Measurements from ENCODE around the gene IL10RB. TPM values are rescaled to one million over a fixed set of nuclear protein-coding genes. Genes with fewer than 3 reads are reported as not detected.
A peak's percentile ranks its signal among the peaks of the same experiment; 100 is the strongest.

The IL10RB gene
- total and polyA plus RNA-seq, 10 of the 15 experiments (the other 5 are each of a cell fraction or from before 2014, with no cell fraction given): 15.0 to 55.1 (median 34.9) TPM

DNA sequence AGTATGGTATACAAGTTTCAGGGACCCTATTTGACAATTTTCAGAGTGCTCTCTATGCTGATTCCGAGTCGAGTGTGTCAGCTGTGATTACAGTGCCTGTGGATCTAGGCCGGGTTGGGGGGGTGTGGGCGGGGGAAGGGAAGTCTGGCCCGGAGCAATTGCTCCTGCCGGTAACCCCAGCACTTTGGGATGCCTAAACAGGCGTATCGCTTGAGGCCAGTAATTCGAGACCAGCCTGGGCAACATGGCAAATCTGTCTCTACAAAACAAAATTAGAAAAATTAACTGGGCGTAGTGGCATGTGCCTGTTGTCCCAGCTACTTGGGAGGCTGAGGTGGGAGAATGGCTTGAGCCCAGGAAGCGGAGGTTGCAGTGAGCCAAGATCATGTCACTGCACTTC, 1.6 kb upstream of the IL10RB start:
- intact Hi-C loops (cut with micrococcal nuclease; ENCODE audit: unreplicated experiment) (loop anchor here (2.0 kb wide), 1 partner anchor 60 kb away; no protein-coding TSS in a partner anchor), in situ Hi-C loops (cut with MboI) (loop anchor here (25.0 kb wide), 1 partner anchor 1598 kb away; no protein-coding TSS in a partner anchor)
- Histone ChIP-seq H3K79me2 (ENCODE audit: control insufficient read depth, insufficient read depth, low read length) (peaks cover 29% of the 10 kb centered on the region), H3K27ac (ENCODE audit: control insufficient read depth, insufficient read depth) (no peak overlapping the region), H3K4me3 (no peak overlapping the region), H3K4me2 (ENCODE audit: control insufficient read depth, insufficient read depth) (peak overlapping the region; percentile 28; the same call in 1 of the 2 replicates), H3K36me3 (ENCODE audit: control insufficient read depth in 2 of 2, insufficient read depth in 2 of 2, low read length in 1 of 2) (peaks cover 4 to 10% of the 10 kb centered on the region in 2 experiments), H3K4me1 (ENCODE audit: control insufficient read depth, insufficient read depth, low read length) (peaks cover 23% of the 10 kb centered on the region), H3K9me3 (replicated peaks; ENCODE audit: control insufficient read depth, insufficient read depth, low read length) (no peaks in the 10 kb centered on the region), H3K27me3 (replicated peaks in 1 of 2; ENCODE audit: control insufficient read depth in 2 of 2, insufficient read depth in 2 of 2, low read length in 1 of 2) (no peaks in the 10 kb centered on the region), H3K9ac (ENCODE audit: control insufficient read depth, insufficient read depth, low read length) (no peak overlapping the region), H2AFZ (ENCODE audit: control insufficient read depth, low read depth, low read length) (no peak overlapping the region), H4K20me1 (ENCODE audit: control insufficient read depth, insufficient read depth) (no peaks in the 10 kb centered on the region)
- FAIRE-seq: no peak
- BruUV-seq (replicated peaks): no TSS peak
- WGBS (ENCODE audit: insufficient coverage, insufficient replicate concordance, low lambda C conversion rate, missing lambda C conversion rate): 95% methylated on average over 11 of the region's 11 CpGs
- DNase-seq (ENCODE audit: low read depth, low spot score): no peak
- no peak for ATAC-seq
- RAD21 ChIA-PET (ENCODE audit: unreplicated experiment): interaction anchor here (2.4 kb wide), 1 partner anchor 60 kb away, joined by 14 read pairs; no protein-coding TSS in a partner anchor
- SMC1A ChIA-PET (ENCODE audit: uncharacterized antibody, unreplicated experiment): interaction anchor here (1.2 to 6.7 kb wide), 4 partner anchors 27 to 97 kb away, joined by 3 to 92 read pairs (median 6); no protein-coding TSS in a partner anchor
- TF ChIP-seq GATAD2B (conservative IDR thresholded peaks at IDR 0.05; ENCODE audit: low read depth) (no peak), EGR1 (IDR thresholded peaks at IDR 0.05; ENCODE audit: borderline replicate concordance in 1 of 2, low read depth in 2 of 2, low read length in 2 of 2) (no peak), RAD51 (IDR thresholded peaks at IDR 0.05) (no peak), POLR2A (IDR thresholded peaks at IDR 0.05; ENCODE audit: low read depth, low read length) (0 out of 2 replicates have a peak, but pooled peaks have one; percentile 7), MYC (IDR thresholded peaks at IDR 0.05; ENCODE audit: insufficient read depth, insufficient read length, insufficient replicate concordance, low read length, severe bottlenecking) (no peak), MYB (IDR thresholded peaks at IDR 0.05; ENCODE audit: borderline replicate concordance, low read depth, low read length) (no peak), PAX8 (IDR thresholded peaks at IDR 0.05) (no peak), SUPT20H (IDR thresholded peaks at IDR 0.05; ENCODE audit: borderline replicate concordance, control insufficient read depth, low read depth, low read length) (no peak), RBBP5 (conservative IDR thresholded peaks at IDR 0.05) (no peak), NR2C1 (IDR thresholded peaks at IDR 0.05) (no peak), NFIC (IDR thresholded peaks at IDR 0.05; ENCODE audit: low read depth, low read length) (no peak), POLR2AphosphoS5 (IDR thresholded peaks at IDR 0.05; ENCODE audit: low read length) (peak; percentile 55), NR2F1 (conservative IDR thresholded peaks at IDR 0.05) (no peak)
- TF ChIP-seq, protein P1, sequence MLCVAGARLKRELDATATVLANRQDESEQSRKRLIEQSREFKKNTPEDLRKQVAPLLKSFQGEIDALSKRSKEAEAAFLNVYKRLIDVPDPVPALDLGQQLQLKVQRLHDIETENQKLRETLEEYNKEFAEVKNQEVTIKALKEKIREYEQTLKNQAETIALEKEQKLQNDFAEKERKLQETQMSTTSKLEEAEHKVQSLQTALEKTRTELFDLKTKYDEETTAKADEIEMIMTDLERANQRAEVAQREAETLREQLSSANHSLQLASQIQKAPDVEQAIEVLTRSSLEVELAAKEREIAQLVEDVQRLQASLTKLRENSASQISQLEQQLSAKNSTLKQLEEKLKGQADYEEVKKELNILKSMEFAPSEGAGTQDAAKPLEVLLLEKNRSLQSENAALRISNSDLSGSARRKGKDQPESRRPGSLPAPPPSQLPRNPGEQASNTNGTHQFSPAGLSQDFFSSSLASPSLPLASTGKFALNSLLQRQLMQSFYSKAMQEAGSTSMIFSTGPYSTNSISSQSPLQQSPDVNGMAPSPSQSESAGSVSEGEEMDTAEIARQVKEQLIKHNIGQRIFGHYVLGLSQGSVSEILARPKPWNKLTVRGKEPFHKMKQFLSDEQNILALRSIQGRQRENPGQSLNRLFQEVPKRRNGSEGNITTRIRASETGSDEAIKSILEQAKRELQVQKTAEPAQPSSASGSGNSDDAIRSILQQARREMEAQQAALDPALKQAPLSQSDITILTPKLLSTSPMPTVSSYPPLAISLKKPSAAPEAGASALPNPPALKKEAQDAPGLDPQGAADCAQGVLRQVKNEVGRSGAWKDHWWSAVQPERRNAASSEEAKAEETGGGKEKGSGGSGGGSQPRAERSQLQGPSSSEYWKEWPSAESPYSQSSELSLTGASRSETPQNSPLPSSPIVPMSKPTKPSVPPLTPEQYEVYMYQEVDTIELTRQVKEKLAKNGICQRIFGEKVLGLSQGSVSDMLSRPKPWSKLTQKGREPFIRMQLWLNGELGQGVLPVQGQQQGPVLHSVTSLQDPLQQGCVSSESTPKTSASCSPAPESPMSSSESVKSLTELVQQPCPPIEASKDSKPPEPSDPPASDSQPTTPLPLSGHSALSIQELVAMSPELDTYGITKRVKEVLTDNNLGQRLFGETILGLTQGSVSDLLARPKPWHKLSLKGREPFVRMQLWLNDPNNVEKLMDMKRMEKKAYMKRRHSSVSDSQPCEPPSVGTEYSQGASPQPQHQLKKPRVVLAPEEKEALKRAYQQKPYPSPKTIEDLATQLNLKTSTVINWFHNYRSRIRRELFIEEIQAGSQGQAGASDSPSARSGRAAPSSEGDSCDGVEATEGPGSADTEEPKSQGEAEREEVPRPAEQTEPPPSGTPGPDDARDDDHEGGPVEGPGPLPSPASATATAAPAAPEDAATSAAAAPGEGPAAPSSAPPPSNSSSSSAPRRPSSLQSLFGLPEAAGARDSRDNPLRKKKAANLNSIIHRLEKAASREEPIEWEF (IDR thresholded peaks at IDR 0.05; ENCODE audit: insufficient replicate concordance, low read depth, low read length): no peak
- TF ChIP-seq, protein P2, sequence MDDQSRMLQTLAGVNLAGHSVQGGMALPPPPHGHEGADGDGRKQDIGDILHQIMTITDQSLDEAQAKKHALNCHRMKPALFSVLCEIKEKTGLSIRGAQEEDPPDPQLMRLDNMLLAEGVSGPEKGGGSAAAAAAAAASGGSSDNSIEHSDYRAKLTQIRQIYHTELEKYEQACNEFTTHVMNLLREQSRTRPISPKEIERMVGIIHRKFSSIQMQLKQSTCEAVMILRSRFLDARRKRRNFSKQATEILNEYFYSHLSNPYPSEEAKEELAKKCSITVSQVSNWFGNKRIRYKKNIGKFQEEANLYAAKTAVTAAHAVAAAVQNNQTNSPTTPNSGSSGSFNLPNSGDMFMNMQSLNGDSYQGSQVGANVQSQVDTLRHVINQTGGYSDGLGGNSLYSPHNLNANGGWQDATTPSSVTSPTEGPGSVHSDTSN (IDR thresholded peaks at IDR 0.05; ENCODE audit: insufficient replicate concordance, low read depth, low read length): no peak
- TF ChIP-seq, protein P3, sequence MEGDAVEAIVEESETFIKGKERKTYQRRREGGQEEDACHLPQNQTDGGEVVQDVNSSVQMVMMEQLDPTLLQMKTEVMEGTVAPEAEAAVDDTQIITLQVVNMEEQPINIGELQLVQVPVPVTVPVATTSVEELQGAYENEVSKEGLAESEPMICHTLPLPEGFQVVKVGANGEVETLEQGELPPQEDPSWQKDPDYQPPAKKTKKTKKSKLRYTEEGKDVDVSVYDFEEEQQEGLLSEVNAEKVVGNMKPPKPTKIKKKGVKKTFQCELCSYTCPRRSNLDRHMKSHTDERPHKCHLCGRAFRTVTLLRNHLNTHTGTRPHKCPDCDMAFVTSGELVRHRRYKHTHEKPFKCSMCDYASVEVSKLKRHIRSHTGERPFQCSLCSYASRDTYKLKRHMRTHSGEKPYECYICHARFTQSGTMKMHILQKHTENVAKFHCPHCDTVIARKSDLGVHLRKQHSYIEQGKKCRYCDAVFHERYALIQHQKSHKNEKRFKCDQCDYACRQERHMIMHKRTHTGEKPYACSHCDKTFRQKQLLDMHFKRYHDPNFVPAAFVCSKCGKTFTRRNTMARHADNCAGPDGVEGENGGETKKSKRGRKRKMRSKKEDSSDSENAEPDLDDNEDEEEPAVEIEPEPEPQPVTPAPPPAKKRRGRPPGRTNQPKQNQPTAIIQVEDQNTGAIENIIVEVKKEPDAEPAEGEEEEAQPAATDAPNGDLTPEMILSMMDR (IDR thresholded peaks at IDR 0.05 in 2 of 3, conservative IDR thresholded peaks at IDR 0.05 in 1 of 3; ENCODE audit: control insufficient read depth in 2 of 3, extremely low read depth in 1 of 3, insufficient read depth in 1 of 3, low read depth in 3 of 3, low read length in 3 of 3): no peak
- POLR2A ChIA-PET: interaction anchor here (1.2 to 4.4 kb wide), 2 partner anchors 9 to 26 kb away, joined by 4 to 38 read pairs; no protein-coding TSS in a partner anchor
- CTCF ChIA-PET: interaction anchor here (1.5 to 4.0 kb wide), 4 partner anchors 21 to 97 kb away, joined by 4 to 23 read pairs (median 6); no protein-coding TSS in a partner anchor
